ENCODE results near the gene PRR36.

PRR36 gene

GRCh38 chr19:7832009-7832408, 42.2 kb downstream of the PRR36 start:
- H3K27ac ChIP-seq (ENCODE audit: low read depth, low read length): no peak overlapping the region
- peaks cover 3% of the 10 kb centered on the region for H3K79me2 ChIP-seq (ENCODE audit: control insufficient read depth, insufficient read depth, low read length, unreplicated experiment)
- H3K4me1 ChIP-seq (ENCODE audit: control insufficient read depth, insufficient read depth, low read length, unreplicated experiment): peaks cover 4% of the 10 kb centered on the region
- no peaks in the 10 kb centered on the region for H3K27me3 ChIP-seq (ENCODE audit: insufficient read depth, low read length)
- H3K4me3 ChIP-seq (ENCODE audit: low read depth, low read length): no peak overlapping the region
- H2AFZ ChIP-seq (ENCODE audit: low read length, unreplicated experiment): no peak overlapping the region
- no peaks in the 10 kb centered on the region for H3K36me3 ChIP-seq (ENCODE audit: insufficient read depth, low read length)

- Histone ChIP-seq H2AFZ (ENCODE audit: low read length, unreplicated experiment) (no peak overlapping the region), H3K4me3 (ENCODE audit: low read depth, low read length) (peak overlapping the region; percentile 79; the same call in 1 of the 2 replicates), H3K27me3 (ENCODE audit: insufficient read depth, low read length) (no peaks in the 10 kb centered on the region), H3K27ac (ENCODE audit: low read depth, low read length) (no peak overlapping the region), H3K4me1 (ENCODE audit: control insufficient read depth, insufficient read depth, low read length, unreplicated experiment) (peaks cover 4% of the 10 kb centered on the region), H3K79me2 (ENCODE audit: control insufficient read depth, insufficient read depth, low read length, unreplicated experiment) (peaks cover 3% of the 10 kb centered on the region), H3K36me3 (ENCODE audit: insufficient read depth, low read length) (no peaks in the 10 kb centered on the region)
These were observed 42.7 kb downstream of the PRR36 start for GRCh38 chr19:7831452-7831851.

DNA sequence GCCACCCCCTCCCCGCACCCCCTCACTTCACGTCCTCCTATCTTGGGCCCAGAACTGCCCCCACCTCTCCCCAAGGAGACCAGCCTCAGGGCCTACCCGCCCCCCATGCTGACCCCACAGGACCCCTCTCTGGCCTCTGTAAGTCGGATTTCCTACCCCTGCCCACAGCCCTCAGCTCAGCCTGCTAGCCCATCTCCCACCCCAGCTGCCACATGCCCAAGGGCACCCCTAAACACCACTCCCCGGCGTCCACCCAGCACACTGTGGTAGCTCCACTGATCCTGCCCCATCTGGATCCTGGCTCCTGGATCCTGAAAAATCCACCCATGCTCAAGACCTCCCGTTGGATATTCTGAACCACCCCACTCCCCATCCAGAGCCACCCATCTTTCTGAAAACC, 43.4 kb downstream of the PRR36 start:
- no peaks in the 10 kb centered on the region for H3K36me3 ChIP-seq (ENCODE audit: insufficient read depth, low read length)
- H3K4me3 ChIP-seq (ENCODE audit: low read depth, low read length): peak overlapping the region; percentile 79
- H3K27me3 ChIP-seq (ENCODE audit: insufficient read depth, low read length): no peaks in the 10 kb centered on the region
- H3K27ac ChIP-seq (ENCODE audit: low read depth, low read length): no peak overlapping the region
- H3K79me2 ChIP-seq (ENCODE audit: control insufficient read depth, insufficient read depth, low read length, unreplicated experiment): peaks cover 3% of the 10 kb centered on the region
- no peak overlapping the region for H2AFZ ChIP-seq (ENCODE audit: low read length, unreplicated experiment)
- H3K4me1 ChIP-seq (ENCODE audit: control insufficient read depth, insufficient read depth, low read length, unreplicated experiment): peaks cover 4% of the 10 kb centered on the region

DNA sequence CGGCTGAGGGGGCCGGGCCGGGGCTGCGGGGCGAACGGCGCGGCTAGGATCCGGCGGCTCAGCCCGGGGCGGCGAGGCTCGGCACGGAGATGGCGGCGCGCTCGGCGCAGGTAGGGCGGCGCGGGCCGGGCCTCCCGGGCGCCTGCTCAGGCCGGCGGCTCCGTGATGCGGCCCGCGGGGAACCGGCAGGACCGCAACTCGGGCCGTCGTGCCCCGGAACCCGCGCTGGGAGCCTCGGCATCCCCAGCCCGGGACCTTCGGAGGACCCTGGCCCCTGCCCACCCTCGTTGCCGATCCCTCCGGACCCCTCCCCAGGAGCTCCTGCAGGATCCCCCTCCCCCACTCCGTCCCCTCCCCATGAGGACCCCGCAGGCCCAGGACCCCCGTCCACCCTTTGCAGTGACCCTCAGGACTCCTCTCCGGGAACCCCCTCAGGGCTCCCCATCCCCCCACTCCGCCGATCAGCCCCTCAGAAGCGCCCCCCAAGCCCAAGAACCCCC, 43.9 kb downstream of the PRR36 start:
- H3K27me3 ChIP-seq (ENCODE audit: insufficient read depth, low read length): no peaks in the 10 kb centered on the region
- H3K36me3 ChIP-seq (ENCODE audit: insufficient read depth, low read length): no peaks in the 10 kb centered on the region
- peaks cover 3% of the 10 kb centered on the region for H3K79me2 ChIP-seq (ENCODE audit: control insufficient read depth, insufficient read depth, low read length, unreplicated experiment)
- H3K27ac ChIP-seq (ENCODE audit: low read depth, low read length): no peak overlapping the region
- peak overlapping the region; percentile 79 for H3K4me3 ChIP-seq (ENCODE audit: low read depth, low read length)
- H3K4me1 ChIP-seq (ENCODE audit: control insufficient read depth, insufficient read depth, low read length, unreplicated experiment): peaks cover 4% of the 10 kb centered on the region
- H2AFZ ChIP-seq (ENCODE audit: low read length, unreplicated experiment): no peak overlapping the region

- H3K27ac ChIP-seq (ENCODE audit: low read depth, low read length): no peak within 1 kb of the TSS
- H2AFZ ChIP-seq (ENCODE audit: low read length, unreplicated experiment): peak within 1 kb of the TSS; percentile 85
- H3K27me3 ChIP-seq (ENCODE audit: insufficient read depth, low read length): no peaks in the 10 kb centered on the region
- H3K36me3 ChIP-seq (ENCODE audit: insufficient read depth, low read length): no peaks in the 10 kb centered on the region
- H3K4me3 ChIP-seq (ENCODE audit: low read depth, low read length): peak within 1 kb of the TSS; percentile 79
- peaks cover 4% of the 10 kb centered on the region for H3K4me1 ChIP-seq (ENCODE audit: control insufficient read depth, insufficient read depth, low read length, unreplicated experiment)
- peaks cover 3% of the 10 kb centered on the region for H3K79me2 ChIP-seq (ENCODE audit: control insufficient read depth, insufficient read depth, low read length, unreplicated experiment)
These were observed 44.5 kb downstream of the PRR36 start, which contains the start of gene EVI5L for GRCh38 chr19:7829561-7830271. Gene EVI5L, plus strand, starts transcription at chr19:7830218. Its CDS starts 16,325 bp downstream, at chr19:7846543.

- Histone ChIP-seq H3K4me3 (ENCODE audit: low read depth, low read length) (peak overlapping the region; percentile 75), H3K79me2 (ENCODE audit: control insufficient read depth, insufficient read depth, low read length, unreplicated experiment) (peaks cover 3% of the 10 kb centered on the region), H3K36me3 (ENCODE audit: insufficient read depth, low read length) (no peaks in the 10 kb centered on the region), H2AFZ (ENCODE audit: low read length, unreplicated experiment) (peak overlapping the region; percentile 85), H3K27me3 (ENCODE audit: insufficient read depth, low read length) (no peaks in the 10 kb centered on the region), H3K4me1 (ENCODE audit: control insufficient read depth, insufficient read depth, low read length, unreplicated experiment) (peaks cover 4% of the 10 kb centered on the region), H3K27ac (ENCODE audit: low read depth, low read length) (no peak overlapping the region)
These were observed 45.0 kb downstream of the PRR36 start for GRCh38 chr19:7829166-7829520.

- Histone ChIP-seq H2AFZ (ENCODE audit: low read length, unreplicated experiment) (no peak overlapping the region), H3K27ac (ENCODE audit: low read depth, low read length) (no peak overlapping the region), H3K27me3 (ENCODE audit: insufficient read depth, low read length) (peaks cover 8% of the 10 kb centered on the region; the same call in 1 of the 2 replicates), H3K4me3 (ENCODE audit: low read depth, low read length) (no peak overlapping the region), H3K79me2 (ENCODE audit: control insufficient read depth, insufficient read depth, low read length, unreplicated experiment) (no peaks in the 10 kb centered on the region), H3K4me1 (ENCODE audit: control insufficient read depth, insufficient read depth, low read length, unreplicated experiment) (no peaks in the 10 kb centered on the region), H3K36me3 (ENCODE audit: insufficient read depth, low read length) (no peaks in the 10 kb centered on the region)
These were observed 50.4 kb downstream of the PRR36 start for GRCh38 chr19:7823686-7824301.

GRCh38 chr19:7822910-7823515, 51.2 kb downstream of the PRR36 start:
- H2AFZ ChIP-seq (ENCODE audit: low read length, unreplicated experiment): no peak overlapping the region
- H3K27ac ChIP-seq (ENCODE audit: low read depth, low read length): no peak overlapping the region
- H3K27me3 ChIP-seq (ENCODE audit: insufficient read depth, low read length): peaks cover 10% of the 10 kb centered on the region; the same call in 1 of the 2 replicates
- no peaks in the 10 kb centered on the region for H3K79me2 ChIP-seq (ENCODE audit: control insufficient read depth, insufficient read depth, low read length, unreplicated experiment)
- no peaks in the 10 kb centered on the region for H3K36me3 ChIP-seq (ENCODE audit: insufficient read depth, low read length)
- no peaks in the 10 kb centered on the region for H3K4me1 ChIP-seq (ENCODE audit: control insufficient read depth, insufficient read depth, low read length, unreplicated experiment)
- H3K4me3 ChIP-seq (ENCODE audit: low read depth, low read length): no peak overlapping the region

DNA sequence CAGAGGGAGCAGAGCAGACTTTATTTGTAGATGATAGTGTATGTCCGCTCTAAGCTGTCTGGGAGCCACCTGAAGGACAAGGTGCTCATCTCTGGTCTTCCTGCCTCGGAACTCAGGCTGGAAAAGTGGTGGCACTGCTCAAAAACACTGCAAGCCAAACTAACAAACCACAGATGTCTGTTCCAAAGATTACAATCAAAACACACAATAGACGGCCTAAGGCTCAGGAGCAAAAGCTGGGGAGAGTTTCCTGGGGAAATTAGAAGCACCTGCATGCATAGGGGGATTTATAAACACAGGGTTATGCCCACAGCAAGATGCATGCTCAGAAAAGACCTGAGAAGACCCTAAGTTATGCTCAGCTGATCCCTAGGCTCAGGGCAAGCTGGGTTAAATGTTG, 53.6 kb downstream of the PRR36 start:
- no peak overlapping the region for H3K27ac ChIP-seq (ENCODE audit: low read depth, low read length)
- no peak overlapping the region for H3K4me3 ChIP-seq (ENCODE audit: low read depth, low read length)
- H3K27me3 ChIP-seq (ENCODE audit: insufficient read depth, low read length): peaks cover 10% of the 10 kb centered on the region; the same call in 1 of the 2 replicates
- no peaks in the 10 kb centered on the region for H3K79me2 ChIP-seq (ENCODE audit: control insufficient read depth, insufficient read depth, low read length, unreplicated experiment)
- H2AFZ ChIP-seq (ENCODE audit: low read length, unreplicated experiment): no peak overlapping the region
- no peaks in the 10 kb centered on the region for H3K4me1 ChIP-seq (ENCODE audit: control insufficient read depth, insufficient read depth, low read length, unreplicated experiment)
- no peaks in the 10 kb centered on the region for H3K36me3 ChIP-seq (ENCODE audit: insufficient read depth, low read length)

GRCh38 chr19:7819337-7819736, 54.9 kb downstream of the PRR36 start:
- Histone ChIP-seq H3K4me3 (ENCODE audit: low read depth, low read length) (no peak overlapping the region), H3K27me3 (ENCODE audit: insufficient read depth, low read length) (peaks cover 10% of the 10 kb centered on the region; the same call in 1 of the 2 replicates), H2AFZ (ENCODE audit: low read length, unreplicated experiment) (no peak overlapping the region), H3K27ac (ENCODE audit: low read depth, low read length) (no peak overlapping the region), H3K79me2 (ENCODE audit: control insufficient read depth, insufficient read depth, low read length, unreplicated experiment) (no peaks in the 10 kb centered on the region), H3K36me3 (ENCODE audit: insufficient read depth, low read length) (no peaks in the 10 kb centered on the region), H3K4me1 (ENCODE audit: control insufficient read depth, insufficient read depth, low read length, unreplicated experiment) (no peaks in the 10 kb centered on the region)

Data from ACC112 (cell line).